HEK293T (cell line): Measurements from ENCODE around the gene TEAD2.
A peak's percentile ranks its signal among the peaks of the same experiment; 100 is the strongest.

ENCODE experiments used
- CTCF ChIA-PET: fragments of 350-600 bp; formaldehyde crosslinking; extraction: SDS; loops from one replicate; lab custom pipeline; 2021; ENCODE audit warnings: antibody characterized with exemption, inconsistent platforms; lab: Yijun Ruan, JAX
- POLR2A ChIA-PET: fragments of 350-600 bp; formaldehyde crosslinking; extraction: SDS; loops from one replicate; lab custom pipeline; 2020; ENCODE audit warnings: antibody characterized with exemption, inconsistent platforms; lab: Yijun Ruan, JAX
- DNase-seq: peaks from one replicate; pipeline ENCODE4 v3.0.0; 2012; ENCODE audit warnings: mixed read lengths; ENCODE audit errors: extremely low spot score
- ARNT ChIP-seq: fragments of 450-650 bp; IDR thresholded peaks from 2 replicates; pipeline ENCODE4 v1.6.1; 2017; ENCODE audit warnings: mild to moderate bottlenecking
- BHLHE40 ChIP-seq: fragments of 450-650 bp; IDR thresholded peaks from 2 replicates; pipeline ENCODE4 v1.6.1; 2016; ENCODE audit warnings: mild to moderate bottlenecking, moderate library complexity, borderline replicate concordance
- CTBP1 ChIP-seq: fragments of 450-650 bp; IDR thresholded peaks from 2 replicates; pipeline ENCODE4 v1.6.1; 2016; ENCODE audit warnings: borderline replicate concordance
- ELF4 ChIP-seq: fragments of 450-650 bp; IDR thresholded peaks from 2 replicates; pipeline ENCODE4 v1.6.1; 2017; ENCODE audit warnings: antibody characterized with exemption
- FOXA1 ChIP-seq: fragments of 450-650 bp; IDR thresholded peaks from 2 replicates; pipeline ENCODE4 v1.6.1; 2016; ENCODE audit warnings: mild to moderate bottlenecking
- FOXK2 ChIP-seq: fragments of 450-650 bp; IDR thresholded peaks from 2 replicates; pipeline ENCODE4 v1.6.1; 2016; ENCODE audit warnings: mild to moderate bottlenecking
- FOXM1 ChIP-seq: fragments of 450-650 bp; IDR thresholded peaks from 2 replicates; pipeline ENCODE4 v1.6.1; 2017; ENCODE audit warnings: mild to moderate bottlenecking, borderline replicate concordance
- HDGF ChIP-seq: fragments of 450-650 bp; IDR thresholded peaks from 2 replicates; pipeline ENCODE4 v1.6.1; 2017; ENCODE audit warnings: antibody characterized with exemption, borderline replicate concordance
- L3MBTL2 ChIP-seq: fragments of 450-650 bp; conservative IDR thresholded peaks from 2 replicates; pipeline ENCODE4 v1.6.1; 2016; ENCODE audit warnings: mild to moderate bottlenecking
- LEF1 ChIP-seq: fragments of 450-650 bp; IDR thresholded peaks from 2 replicates; pipeline ENCODE4 v1.6.1; 2017; ENCODE audit warnings: mild to moderate bottlenecking, borderline replicate concordance
- NFRKB ChIP-seq: fragments of 450-650 bp; IDR thresholded peaks from 2 replicates; pipeline ENCODE4 v1.6.1; 2016; ENCODE audit warnings: mild to moderate bottlenecking, moderate library complexity
- SP1 ChIP-seq: fragments of 450-650 bp; IDR thresholded peaks from 2 replicates; pipeline ENCODE4 v1.6.1; 2017
- SUZ12 ChIP-seq: fragments of 450-650 bp; IDR thresholded peaks from 2 replicates; pipeline ENCODE4 v1.6.1; 2016; ENCODE audit warnings: mild to moderate bottlenecking
- TARDBP ChIP-seq: fragments of 450-650 bp; IDR thresholded peaks from 2 replicates; pipeline ENCODE4 v1.6.1; 2016
- ZNF384 ChIP-seq: fragments of 450-650 bp; IDR thresholded peaks from 2 replicates; pipeline ENCODE4 v1.6.1; 2016
- TF ChIP-seq, protein P1 (sequence below): fragments of 450-650 bp; IDR thresholded peaks from 2 replicates; pipeline ENCODE4 v1.6.1; 2016

The TEAD2 gene

DNA sequence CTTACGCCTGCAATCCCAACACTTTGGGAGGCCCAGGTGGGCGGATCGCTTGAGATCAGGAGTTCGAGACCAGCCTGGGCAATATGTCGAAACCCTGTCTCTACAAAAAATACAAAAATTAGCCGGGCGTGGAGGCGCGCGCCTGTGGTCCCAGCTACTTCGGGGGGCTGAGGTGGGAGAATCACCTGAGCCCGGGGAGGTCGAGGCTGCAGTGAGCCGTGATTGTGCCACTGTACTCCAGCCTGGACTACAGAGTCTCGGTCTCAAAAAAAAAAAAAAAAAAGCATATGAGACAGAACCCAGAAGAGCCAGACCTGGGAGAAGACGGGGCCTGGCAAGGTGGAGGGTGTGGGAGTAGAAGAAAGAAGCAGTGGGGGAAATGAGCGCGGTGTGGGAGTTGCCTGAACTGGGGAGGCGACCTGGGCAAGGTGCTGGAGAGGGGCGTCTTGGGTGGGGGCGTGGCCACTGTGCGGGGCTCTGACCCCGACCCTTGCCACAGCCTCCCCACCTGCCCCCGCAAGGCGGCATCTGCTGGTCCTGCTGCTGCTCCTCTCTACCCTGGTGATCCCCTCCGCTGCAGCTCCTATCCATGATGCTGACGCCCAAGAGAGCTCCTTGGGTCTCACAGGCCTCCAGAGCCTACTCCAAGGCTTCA lies 2.0 kb upstream of the TEAD2 start:
- TF ChIP-seq ARNT, result no peak
- TF ChIP-seq FOXM1, result no peak
- TF ChIP-seq ZNF384, result no peak
- no peak for TF ChIP-seq NFRKB
- TF ChIP-seq BHLHE40, result no peak
- no peak for TF ChIP-seq FOXA1
- TF ChIP-seq, protein P1, sequence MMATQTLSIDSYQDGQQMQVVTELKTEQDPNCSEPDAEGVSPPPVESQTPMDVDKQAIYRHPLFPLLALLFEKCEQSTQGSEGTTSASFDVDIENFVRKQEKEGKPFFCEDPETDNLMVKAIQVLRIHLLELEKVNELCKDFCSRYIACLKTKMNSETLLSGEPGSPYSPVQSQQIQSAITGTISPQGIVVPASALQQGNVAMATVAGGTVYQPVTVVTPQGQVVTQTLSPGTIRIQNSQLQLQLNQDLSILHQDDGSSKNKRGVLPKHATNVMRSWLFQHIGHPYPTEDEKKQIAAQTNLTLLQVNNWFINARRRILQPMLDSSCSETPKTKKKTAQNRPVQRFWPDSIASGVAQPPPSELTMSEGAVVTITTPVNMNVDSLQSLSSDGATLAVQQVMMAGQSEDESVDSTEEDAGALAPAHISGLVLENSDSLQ, result no peak
- no peak for TF ChIP-seq CTBP1
- no peak for TF ChIP-seq FOXK2
- TF ChIP-seq SUZ12, result no peak
- TF ChIP-seq SP1, result no peak
- no peak for TF ChIP-seq LEF1
- ChIA-PET CTCF (no interaction called here), POLR2A (interaction anchor here (1.5 kb wide), 1 partner anchor 12 kb away, joined by 4 read pairs; no protein-coding TSS in a partner anchor)
- DNase-seq, result no peak

DNA sequence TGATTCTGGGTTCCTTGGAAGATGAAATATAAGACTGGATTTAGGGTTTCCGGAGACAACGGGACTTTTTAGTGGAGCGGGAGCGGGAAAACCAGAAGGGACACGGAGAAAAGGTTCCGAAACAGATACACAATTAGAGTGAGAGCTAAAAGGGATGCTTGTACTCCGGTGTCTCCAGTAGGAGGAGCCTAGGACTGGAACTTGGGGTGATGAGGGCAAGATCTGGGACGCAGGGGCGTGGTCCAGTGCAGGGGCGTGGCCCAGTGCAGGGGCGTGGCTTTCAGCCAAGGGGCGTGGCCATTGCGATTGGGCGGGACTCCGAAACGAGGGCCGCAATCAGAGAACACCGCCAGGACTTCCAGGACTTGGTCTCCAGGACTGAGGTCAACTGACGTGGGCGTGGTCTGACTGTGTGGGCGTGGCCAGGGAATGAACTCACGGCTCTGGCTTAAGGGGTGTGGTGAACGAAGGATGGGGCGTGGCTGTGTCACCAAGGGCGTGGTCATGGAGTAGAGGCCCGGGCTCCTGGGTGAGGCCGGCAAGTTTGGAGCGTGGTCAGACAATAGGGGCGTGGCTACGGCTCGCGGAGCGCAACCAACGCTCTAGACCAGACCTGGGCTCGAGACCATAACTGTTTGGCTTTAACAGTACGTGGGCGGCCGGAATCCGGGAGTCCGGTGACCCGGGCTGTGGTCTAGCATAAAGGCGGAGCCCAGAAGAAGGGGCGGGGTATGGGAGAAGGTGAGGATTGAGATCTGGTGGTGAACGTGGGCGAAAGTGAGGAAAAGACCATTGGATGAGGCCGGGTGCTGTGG lies 1.3 kb upstream of the TEAD2 start, which contains the start of gene DKKL1:
Gene DKKL1, plus strand, starts transcription at position 610 of the 815 bp plus-strand sequence. Its CDS starts 122 bp downstream, at position 732.
- POLR2A ChIA-PET, result interaction anchor here (1.5 to 1.7 kb wide), 2 partner anchors 12 to 132 kb away, joined by 4 read pairs; partner anchors contain the start of gene RPS11
- TF ChIP-seq, protein P1, result peak; percentile 17; the same call in 1 of the 2 replicates
- TF ChIP-seq FOXK2 (no peak), ZNF384 (no peak), HDGF (peak; percentile 98)
- CTCF ChIA-PET, result interaction anchor here (0.9 kb wide), 1 partner anchor 32 kb away, joined by 3 read pairs; no protein-coding TSS in a partner anchor
- DNase-seq, result peak; percentile 100

DNA sequence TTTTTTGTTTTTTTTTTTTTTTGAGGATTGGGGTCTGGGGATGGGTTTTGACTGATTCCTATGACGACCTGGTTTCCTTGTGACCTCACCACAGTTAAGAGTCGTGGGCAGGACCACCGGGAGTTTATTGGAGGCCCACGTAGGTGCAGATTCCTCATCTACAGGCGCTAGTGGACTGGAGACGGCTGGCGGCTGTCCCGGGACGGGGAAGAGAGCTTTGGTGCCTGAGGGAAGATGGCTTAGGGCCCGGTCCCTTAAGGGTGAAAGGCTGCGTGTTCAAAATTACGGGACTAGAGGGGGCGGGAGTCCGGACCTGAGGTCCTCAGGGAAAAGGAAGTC lies 682 bp upstream of the TEAD2 start:
- POLR2A ChIA-PET, result interaction anchor here (1.0 to 1.7 kb wide), 3 partner anchors 13 to 133 kb away, joined by 3 to 4 read pairs (median 4); partner anchors contain the start of genes ALDH16A1 and RPS11
- DNase-seq, result peak; percentile 44
- TF ChIP-seq CTBP1 (peak; percentile 22; the same call in 1 of the 2 replicates), FOXA1 (no peak), BHLHE40 (no peak)
- CTCF ChIA-PET, result interaction anchor here (0.9 kb wide), 1 partner anchor 32 kb away, joined by 3 read pairs; no protein-coding TSS in a partner anchor

GRCh38 chr19:49361438-49362047 lies 673 bp downstream of the TEAD2 start:
- DNase-seq, result peak; percentile 69
- ChIA-PET POLR2A (interaction anchor here (0.9 to 1.7 kb wide), 4 partner anchors 42 to 134 kb away, joined by 3 to 5 read pairs (median 4); partner anchors contain the start of genes ALDH16A1, PIH1D1 and RPS11), CTCF (no interaction called here)
- TF ChIP-seq CTBP1, result no peak
- no peak for TF ChIP-seq BHLHE40
- TF ChIP-seq ELF4, result no peak
- TF ChIP-seq FOXM1, result no peak
- no peak for TF ChIP-seq TARDBP
- TF ChIP-seq L3MBTL2, result no peak
- no peak for TF ChIP-seq FOXK2
- TF ChIP-seq LEF1, result no peak
- no peak for TF ChIP-seq NFRKB
- TF ChIP-seq HDGF, result no peak

GRCh38 chr19:49359851-49360820 lies 2.1 kb downstream of the TEAD2 start:
- ChIA-PET CTCF (interaction anchor here (0.7 kb wide), 1 partner anchor 92 kb away, joined by 3 read pairs; no protein-coding TSS in a partner anchor), POLR2A (interaction anchor here (1.5 to 1.7 kb wide), 2 partner anchors 25 to 92 kb away, joined by 3 to 5 read pairs; partner anchors contain the start of genes CD37 and PIH1D1)
- no peak for TF ChIP-seq BHLHE40
- TF ChIP-seq, protein P1, result no peak
- no peak for TF ChIP-seq ARNT
- TF ChIP-seq NFRKB, result no peak
- no peak for TF ChIP-seq SP1
- TF ChIP-seq L3MBTL2, result no peak
- no peak for TF ChIP-seq FOXA1
- no peak for TF ChIP-seq LEF1
- no peak for TF ChIP-seq FOXM1
- TF ChIP-seq TARDBP, result no peak
- TF ChIP-seq ELF4, result no peak

More at GRCh38 chr19:49359851-49360820, 2.1 kb downstream of the TEAD2 start:
- no peak for DNase-seq
